GM12878 (cell line): ENCODE measurements around the gene DEFB131B. TPM values are rescaled to one million over a fixed set of nuclear protein-coding genes. Genes with fewer than 3 reads are reported as not detected.

Experiments
- ATF7 ChIP-seq: fragments of 450-650 bp; IDR thresholded peaks from 2 replicates; pipeline ENCODE4 v1.6.1; 2016; ENCODE audit warnings: low read depth, mild to moderate bottlenecking
- BHLHE40 ChIP-seq, 2 experiments: fragments of 450-650 bp in 1 of 2; IDR thresholded peaks; 2 replicates each; pipeline ENCODE4 v1.6.1; 2011 to 2017; ENCODE audit warnings: low read depth in 2 of 2, borderline replicate concordance in 1 of 2, improper control_type of control experiment in 1 of 2, low read length in 1 of 2, mild to moderate bottlenecking in 1 of 2
- CBX5 ChIP-seq: sonication (generic); IDR thresholded peaks from 2 replicates; pipeline ENCODE4 v1.6.1; 2016; ENCODE audit warnings: low read depth, moderate library complexity, mild to moderate bottlenecking, inconsistent platforms
- CHD1 ChIP-seq: IDR thresholded peaks from 2 replicates; pipeline ENCODE4 v1.6.1; 2012; ENCODE audit warnings: low read depth, low read length, improper control_type of control experiment
- CHD2 ChIP-seq: IDR thresholded peaks from 2 replicates; pipeline ENCODE4 v1.6.1; 2011; ENCODE audit warnings: low read depth, low read length, improper control_type of control experiment, borderline replicate concordance
- DPF2 ChIP-seq: fragments of 450-650 bp; IDR thresholded peaks from 2 replicates; pipeline ENCODE4 v1.6.1; 2017; ENCODE audit warnings: mild to moderate bottlenecking
- HCFC1 ChIP-seq: fragments of 150-350 bp; IDR thresholded peaks from 2 replicates; pipeline ENCODE4 v1.6.1; 2014; ENCODE audit warnings: low read length
- HDGF ChIP-seq: fragments of 450-650 bp; IDR thresholded peaks from 2 replicates; pipeline ENCODE4 v1.6.1; 2016; ENCODE audit warnings: antibody characterized with exemption
- IKZF1 ChIP-seq: fragments of 450-650 bp; conservative IDR thresholded peaks from 2 replicates; pipeline ENCODE4 v1.6.1; 2017; ENCODE audit warnings: antibody characterized with exemption, mild to moderate bottlenecking
- IKZF2 ChIP-seq, 2 experiments: fragments of 450-650 bp; IDR thresholded peaks; 2 replicates each; pipeline ENCODE4 v1.6.1; 2017; ENCODE audit warnings: mild to moderate bottlenecking in 2 of 2, moderate library complexity in 2 of 2
- JUND ChIP-seq: IDR thresholded peaks from 2 replicates; pipeline ENCODE4 v1.6.1; 2012; ENCODE audit warnings: low read depth, mild to moderate bottlenecking, low read length, improper control_type of control experiment, moderate library complexity
- NBN ChIP-seq: fragments of 450-650 bp; IDR thresholded peaks from 2 replicates; pipeline ENCODE4 v1.6.1; 2016
- NFXL1 ChIP-seq: fragments of 450-650 bp; IDR thresholded peaks from 2 replicates; pipeline ENCODE4 v1.6.1; 2017; ENCODE audit warnings: antibody characterized with exemption, mild to moderate bottlenecking, borderline replicate concordance
- POLR2AphosphoS5 ChIP-seq: IDR thresholded peaks from 2 replicates; pipeline ENCODE4 v1.6.1; 2011; ENCODE audit warnings: mild to moderate bottlenecking, low read length, inconsistent platforms
- RELA ChIP-seq: fragments of 450-650 bp; IDR thresholded peaks from 2 replicates; pipeline ENCODE4 v1.8.0; 2014; ENCODE audit warnings: borderline replicate concordance; ENCODE audit not compliant: partially characterized antibody
- RFX5 ChIP-seq: IDR thresholded peaks from 2 replicates; pipeline ENCODE4 v1.6.1; 2011; ENCODE audit warnings: low read depth, low read length, improper control_type of control experiment
- SP1 ChIP-seq: IDR thresholded peaks from one replicate; pipeline ENCODE4 v1.6.1; 2011; ENCODE audit warnings: low read depth, low read length
- SPI1 ChIP-seq: IDR thresholded peaks from 2 replicates; pipeline ENCODE4 v1.6.1; 2011; ENCODE audit warnings: low read depth, mild to moderate bottlenecking, low read length, moderate library complexity, borderline replicate concordance; ENCODE audit not compliant: insufficient read depth
- STAT3 ChIP-seq: IDR thresholded peaks from 2 replicates; pipeline ENCODE4 v1.6.1; 2011; ENCODE audit warnings: low read depth, low read length, improper control_type of control experiment
- TAF1 ChIP-seq: IDR thresholded peaks from 2 replicates; pipeline ENCODE4 v1.6.1; 2011; ENCODE audit warnings: mild to moderate bottlenecking, low read depth, low read length, borderline replicate concordance
- TCF12 ChIP-seq: IDR thresholded peaks from 2 replicates; pipeline ENCODE4 v1.6.1; 2011; ENCODE audit warnings: low read depth, mild to moderate bottlenecking, low read length
- TCF3 ChIP-seq: IDR thresholded peaks from 2 replicates; pipeline ENCODE4 v1.6.1; 2012; ENCODE audit warnings: low read depth, mild to moderate bottlenecking, low read length, borderline replicate concordance; ENCODE audit not compliant: insufficient read depth
- TCF7 ChIP-seq: IDR thresholded peaks from 2 replicates; pipeline ENCODE4 v1.6.1; 2014; ENCODE audit warnings: antibody characterized with exemption, borderline replicate concordance
- YY1 ChIP-seq: IDR thresholded peaks from 2 replicates; pipeline ENCODE4 v1.6.1; 2011; ENCODE audit warnings: low read depth, mild to moderate bottlenecking, low read length
- ZBED1 ChIP-seq: IDR thresholded peaks from 2 replicates; pipeline ENCODE4 v1.6.1; 2016; ENCODE audit warnings: borderline replicate concordance
- ZNF384 ChIP-seq: IDR thresholded peaks from 2 replicates; pipeline ENCODE4 v1.6.1; 2012; ENCODE audit warnings: low read depth, mild to moderate bottlenecking, low read length, improper control_type of control experiment, borderline replicate concordance
- polyA plus RNA-seq, 11 experiments: library from polyadenylated mRNA; depleted of rRNA in 4 of 11; unstranded in 6 of 11; stranded (reverse) in 5 of 11; fragments of >200 nt; fragmentation: Nextera tagmentation in 4 of 11; fragmentation: Illumina TruSeq in 1 of 11; extraction: Ambion mirVana in 4 of 11; extraction: Trizol in 1 of 11; gene quantifications; 1 replicate in 1 of 11; 2 replicates in 10 of 11; pipeline versions ENCODE4 v1.2.1 to v1.2.3, GENCODE V29; 2011 to 2016; ENCODE audit warnings: inconsistent platforms in 2 of 11, missing spikeins in 2 of 11, low read depth in 1 of 11
- total RNA-seq, 4 experiments: library from RNA; depleted of rRNA in 3 of 4; stranded (reverse); fragments of >200 nt in 3 of 4; fragmentation: Illumina TruSeq in 1 of 4; extraction: Trizol in 1 of 4; gene quantifications; 2 replicates each; pipeline versions ENCODE4 v1.2.1 to v1.2.3, GENCODE V29; 2013 to 2021
- TF ChIP-seq, protein P1 (sequence below): fragments of 450-650 bp; conservative IDR thresholded peaks from 2 replicates; pipeline ENCODE4 v1.6.1; 2017; ENCODE audit warnings: mild to moderate bottlenecking, moderate library complexity
- TF ChIP-seq, protein P2 (sequence below): fragments of 450-650 bp; IDR thresholded peaks from 2 replicates; pipeline ENCODE4 v1.6.1; 2018; ENCODE audit warnings: mild to moderate bottlenecking, low read depth, moderate library complexity; ENCODE audit not compliant: partially characterized antibody

Gene DEFB131B
- total and polyA plus RNA-seq, 10 of the 15 experiments (the other 5 are each of a cell fraction or from before 2014, with no cell fraction given): not detected

DNA sequence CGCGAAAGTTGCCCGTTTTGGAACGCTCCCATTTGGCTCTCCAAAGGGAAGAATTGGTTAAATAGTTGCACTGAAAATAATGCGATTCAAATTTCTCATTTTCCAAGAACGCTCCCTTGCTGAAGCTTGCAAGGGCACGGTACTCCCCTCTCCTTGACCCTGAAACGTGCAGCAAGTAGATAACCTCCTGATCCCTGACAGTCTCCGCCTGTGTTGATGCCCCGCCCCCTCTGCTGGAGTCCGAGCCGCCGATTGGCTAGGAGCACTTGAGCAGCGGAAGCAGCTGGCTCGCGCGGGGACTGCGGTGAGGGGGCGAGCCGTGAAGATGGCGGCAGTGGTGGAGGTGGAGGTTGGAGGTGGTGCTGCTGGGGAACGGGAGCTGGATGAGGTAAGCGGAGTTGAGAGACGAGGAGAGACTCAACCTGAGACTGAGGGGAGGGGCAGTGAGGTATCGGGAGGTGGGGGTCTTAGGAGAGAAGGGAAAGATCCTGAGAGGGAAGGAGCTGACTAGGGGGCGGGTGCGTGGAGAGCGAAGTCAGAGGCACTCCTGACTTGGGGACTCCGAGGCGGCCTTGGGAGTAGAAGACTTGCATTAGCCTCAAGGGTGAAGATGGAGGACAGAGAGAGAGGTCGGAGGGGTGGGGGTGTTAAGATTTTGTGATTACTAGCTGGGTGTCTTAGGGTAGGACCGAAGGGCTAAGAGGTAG, 50.6 kb downstream of the DEFB131B start, which contains the start of gene RNF121 (continued):
- TF ChIP-seq HCFC1 (no peak), BHLHE40 (IDR thresholded peaks at IDR 0.05; ENCODE audit: borderline replicate concordance in 1 of 2, low read depth in 2 of 2, low read length in 1 of 2) (peak; percentile 81 to 94; a peak in 3 of 4 replicates), IKZF1 (peak; percentile 51; the same call in 1 of the 2 replicates), HDGF (peak; percentile 97), CBX5 (no peak), RELA (no peak), NFXL1 (no peak), ZNF384 (no peak), YY1 (peak; percentile 97), TCF12 (peak; percentile 61; the same call in 1 of the 2 replicates), ATF7 (peak; percentile 43; the same call in 1 of the 2 replicates), TAF1 (peak; percentile 98), CHD1 (no peak), SP1 (peak; percentile 85), POLR2AphosphoS5 (peak; percentile 83), STAT3 (no peak), IKZF2 (IDR thresholded peaks at IDR 0.05) (peak in 1 of 2 experiments; percentile 41; a peak in 1 of 4 replicates), ZBED1 (no peak), CHD2 (peak; percentile 83; the same call in 1 of the 2 replicates), TCF3 (no peak), TCF7 (no peak), JUND (no peak), DPF2 (peak; percentile 29; the same call in 1 of the 2 replicates), NBN (peak; percentile 83; the same call in 1 of the 2 replicates), RFX5 (no peak), SPI1 (no peak)
- TF ChIP-seq, protein P1, sequence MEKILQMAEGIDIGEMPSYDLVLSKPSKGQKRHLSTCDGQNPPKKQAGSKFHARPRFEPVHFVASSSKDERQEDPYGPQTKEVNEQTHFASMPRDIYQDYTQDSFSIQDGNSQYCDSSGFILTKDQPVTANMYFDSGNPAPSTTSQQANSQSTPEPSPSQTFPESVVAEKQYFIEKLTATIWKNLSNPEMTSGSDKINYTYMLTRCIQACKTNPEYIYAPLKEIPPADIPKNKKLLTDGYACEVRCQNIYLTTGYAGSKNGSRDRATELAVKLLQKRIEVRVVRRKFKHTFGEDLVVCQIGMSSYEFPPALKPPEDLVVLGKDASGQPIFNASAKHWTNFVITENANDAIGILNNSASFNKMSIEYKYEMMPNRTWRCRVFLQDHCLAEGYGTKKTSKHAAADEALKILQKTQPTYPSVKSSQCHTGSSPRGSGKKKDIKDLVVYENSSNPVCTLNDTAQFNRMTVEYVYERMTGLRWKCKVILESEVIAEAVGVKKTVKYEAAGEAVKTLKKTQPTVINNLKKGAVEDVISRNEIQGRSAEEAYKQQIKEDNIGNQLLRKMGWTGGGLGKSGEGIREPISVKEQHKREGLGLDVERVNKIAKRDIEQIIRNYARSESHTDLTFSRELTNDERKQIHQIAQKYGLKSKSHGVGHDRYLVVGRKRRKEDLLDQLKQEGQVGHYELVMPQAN: peak; percentile 75
- TF ChIP-seq, protein P2, sequence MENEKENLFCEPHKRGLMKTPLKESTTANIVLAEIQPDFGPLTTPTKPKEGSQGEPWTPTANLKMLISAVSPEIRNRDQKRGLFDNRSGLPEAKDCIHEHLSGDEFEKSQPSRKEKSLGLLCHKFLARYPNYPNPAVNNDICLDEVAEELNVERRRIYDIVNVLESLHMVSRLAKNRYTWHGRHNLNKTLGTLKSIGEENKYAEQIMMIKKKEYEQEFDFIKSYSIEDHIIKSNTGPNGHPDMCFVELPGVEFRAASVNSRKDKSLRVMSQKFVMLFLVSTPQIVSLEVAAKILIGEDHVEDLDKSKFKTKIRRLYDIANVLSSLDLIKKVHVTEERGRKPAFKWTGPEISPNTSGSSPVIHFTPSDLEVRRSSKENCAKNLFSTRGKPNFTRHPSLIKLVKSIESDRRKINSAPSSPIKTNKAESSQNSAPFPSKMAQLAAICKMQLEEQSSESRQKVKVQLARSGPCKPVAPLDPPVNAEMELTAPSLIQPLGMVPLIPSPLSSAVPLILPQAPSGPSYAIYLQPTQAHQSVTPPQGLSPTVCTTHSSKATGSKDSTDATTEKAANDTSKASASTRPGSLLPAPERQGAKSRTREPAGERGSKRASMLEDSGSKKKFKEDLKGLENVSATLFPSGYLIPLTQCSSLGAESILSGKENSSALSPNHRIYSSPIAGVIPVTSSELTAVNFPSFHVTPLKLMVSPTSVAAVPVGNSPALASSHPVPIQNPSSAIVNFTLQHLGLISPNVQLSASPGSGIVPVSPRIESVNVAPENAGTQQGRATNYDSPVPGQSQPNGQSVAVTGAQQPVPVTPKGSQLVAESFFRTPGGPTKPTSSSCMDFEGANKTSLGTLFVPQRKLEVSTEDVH: no peak
